ENCODE measurements around the gene NFIC. TPM values are rescaled to one million over a fixed set of nuclear protein-coding genes. Genes with fewer than 3 reads are reported as not detected.

NFIC gene
- total RNA-seq, 1 experiment from 2014 or later, result 5.8 TPM

DNA sequence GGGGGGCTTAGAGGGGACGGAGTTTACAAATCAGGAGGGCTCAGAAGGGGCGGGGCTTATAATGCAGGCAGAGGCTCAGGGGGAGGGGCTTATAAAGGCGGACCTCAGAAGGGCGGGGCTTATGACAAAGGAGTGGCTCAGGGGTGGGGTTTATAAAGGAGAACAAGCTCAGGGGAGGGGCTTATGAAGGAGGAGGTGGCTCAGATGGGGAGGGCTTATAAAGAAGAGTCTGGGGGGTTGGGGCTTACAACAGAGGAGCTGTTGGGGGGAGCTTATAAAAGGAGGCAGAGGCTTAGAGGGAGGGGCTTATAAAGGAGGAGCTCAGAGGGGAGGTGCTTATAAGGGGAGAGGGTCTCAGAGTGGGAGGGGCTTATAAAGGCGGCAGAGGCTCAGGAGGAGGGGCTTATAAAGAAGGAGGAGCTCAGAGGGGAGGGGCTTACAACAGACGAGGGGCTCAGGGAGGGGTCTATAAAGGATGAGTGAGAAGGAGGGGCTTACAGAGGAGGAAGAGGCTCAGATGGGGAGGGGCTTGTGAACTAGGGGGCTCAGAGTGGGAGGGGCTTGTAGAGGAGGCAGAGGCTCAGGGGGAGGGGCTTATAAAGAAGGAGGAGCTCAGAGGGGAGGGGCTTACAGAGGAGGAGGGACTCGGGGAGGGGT lies 112.9 kb downstream of the NFIC start:
- in situ Hi-C loops (cut with HindIII; ENCODE audit: low pct_unique_long_range_greater_than_20kb, low sequenced_read_pairs), result no loop called here
- DNase-seq (ENCODE audit: low read depth, low spot score), result peak; percentile 45

DNA sequence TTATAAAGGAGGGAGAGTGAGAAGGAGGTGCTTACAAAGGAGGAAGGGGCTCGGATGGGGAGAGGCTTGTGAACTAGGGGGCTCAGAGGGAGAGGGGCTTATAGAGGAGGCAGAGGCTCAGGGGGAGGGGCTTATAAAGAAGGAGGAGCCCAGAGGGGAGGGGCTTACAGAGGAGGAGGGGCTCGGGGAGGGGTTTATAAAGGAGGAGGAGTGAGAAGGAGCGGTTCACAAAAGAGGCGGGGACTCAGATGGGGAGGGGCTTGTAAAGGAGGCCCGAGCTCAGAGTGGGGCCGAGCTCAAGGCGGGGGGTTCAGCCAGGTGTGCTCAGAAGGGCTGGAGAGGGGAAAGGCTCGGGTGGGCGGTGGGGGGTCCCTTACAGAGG lies 113.4 kb downstream of the NFIC start:
- peak; percentile 31 for DNase-seq (ENCODE audit: low read depth, low spot score)

DNA sequence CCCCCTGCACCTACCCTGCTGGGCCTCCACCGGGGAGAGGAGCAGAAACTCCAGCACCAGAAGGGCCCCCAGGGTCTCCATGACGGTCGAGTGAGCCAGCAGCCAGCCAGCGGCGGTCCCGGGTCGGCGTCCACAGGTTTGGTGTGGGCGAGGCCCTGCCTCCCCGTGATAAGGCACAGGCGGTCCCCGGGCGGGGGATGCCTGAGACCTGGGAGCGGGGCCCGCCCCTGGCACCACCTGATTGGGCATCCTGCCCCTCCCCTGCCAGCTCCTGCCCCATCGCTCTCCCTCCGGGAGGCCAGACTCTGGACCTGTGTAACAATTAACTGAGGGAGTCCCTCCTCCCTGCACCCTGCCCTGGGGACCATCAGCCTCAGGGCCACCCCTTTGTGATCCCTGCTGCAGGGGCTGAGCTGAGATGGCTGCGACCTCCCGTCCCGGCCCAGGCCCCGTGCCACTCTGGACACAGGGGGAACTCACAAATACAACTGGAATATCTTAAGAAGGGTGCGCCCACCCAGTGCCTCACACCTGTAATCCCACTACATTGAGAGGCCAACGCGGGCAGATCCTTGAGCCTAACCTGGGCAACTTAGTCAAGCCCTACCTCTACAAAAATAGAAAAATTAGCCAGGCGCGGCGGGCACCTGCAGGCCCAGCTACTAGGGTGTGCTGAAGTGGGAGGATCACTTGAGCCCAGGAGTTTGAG lies 114.2 kb downstream of the NFIC start, which contains the start of gene SMIM24:
TSS of gene SMIM24 (minus strand) at position 143 of the 709 bp plus-strand sequence. CDS start at position 81, 62 bp downstream.
- in situ Hi-C loops (cut with HindIII; ENCODE audit: low pct_unique_long_range_greater_than_20kb, low sequenced_read_pairs), result no loop called here
- no peak for DNase-seq (ENCODE audit: low read depth, low spot score)

More for the DNA sequence above, 113.4 kb downstream of the NFIC start:
- in situ Hi-C loops (cut with HindIII; ENCODE audit: low pct_unique_long_range_greater_than_20kb, low sequenced_read_pairs), result no loop called here

DNA sequence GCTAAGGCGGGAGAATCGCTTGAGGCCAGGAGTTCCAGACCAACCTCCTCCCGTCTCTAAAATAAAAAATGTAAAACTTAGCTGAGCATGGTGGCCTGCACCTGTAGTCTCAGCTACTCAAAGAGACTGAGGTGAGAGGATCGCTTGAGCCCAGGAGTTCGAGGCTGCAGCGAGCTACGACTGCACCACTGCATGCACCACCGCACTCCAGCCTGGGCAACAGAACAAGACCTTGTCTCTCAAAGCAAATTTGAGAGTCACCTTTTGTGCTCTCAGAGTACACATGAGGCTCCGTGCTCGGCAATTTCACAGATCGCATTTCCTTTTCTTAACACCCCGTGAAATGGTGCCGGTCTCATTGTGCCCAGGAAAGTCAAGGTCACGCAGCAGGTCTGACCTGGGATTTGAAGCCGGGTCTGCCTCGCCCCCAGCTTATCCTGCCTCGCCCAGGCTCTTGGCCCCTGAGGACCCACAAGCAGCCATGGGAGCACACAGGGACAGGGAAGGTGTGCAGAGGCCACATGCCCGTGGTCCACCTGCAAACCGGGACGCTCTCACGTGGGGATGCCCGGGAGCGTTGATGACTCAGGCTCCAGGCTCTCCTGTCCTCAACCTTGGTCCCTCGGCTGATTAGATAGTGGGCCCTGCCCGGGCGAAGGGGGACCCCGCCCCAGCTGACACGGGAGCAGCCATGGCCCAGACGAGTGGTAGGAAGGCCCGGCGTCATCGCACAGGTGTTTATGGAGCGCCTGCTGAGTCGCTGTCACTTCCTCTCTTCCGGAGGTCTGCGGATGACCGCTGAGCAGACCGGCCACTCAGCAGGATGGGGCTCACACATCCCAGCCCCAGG lies 115.1 kb downstream of the NFIC start:
- no peak for DNase-seq (ENCODE audit: low read depth, low spot score)

DNA sequence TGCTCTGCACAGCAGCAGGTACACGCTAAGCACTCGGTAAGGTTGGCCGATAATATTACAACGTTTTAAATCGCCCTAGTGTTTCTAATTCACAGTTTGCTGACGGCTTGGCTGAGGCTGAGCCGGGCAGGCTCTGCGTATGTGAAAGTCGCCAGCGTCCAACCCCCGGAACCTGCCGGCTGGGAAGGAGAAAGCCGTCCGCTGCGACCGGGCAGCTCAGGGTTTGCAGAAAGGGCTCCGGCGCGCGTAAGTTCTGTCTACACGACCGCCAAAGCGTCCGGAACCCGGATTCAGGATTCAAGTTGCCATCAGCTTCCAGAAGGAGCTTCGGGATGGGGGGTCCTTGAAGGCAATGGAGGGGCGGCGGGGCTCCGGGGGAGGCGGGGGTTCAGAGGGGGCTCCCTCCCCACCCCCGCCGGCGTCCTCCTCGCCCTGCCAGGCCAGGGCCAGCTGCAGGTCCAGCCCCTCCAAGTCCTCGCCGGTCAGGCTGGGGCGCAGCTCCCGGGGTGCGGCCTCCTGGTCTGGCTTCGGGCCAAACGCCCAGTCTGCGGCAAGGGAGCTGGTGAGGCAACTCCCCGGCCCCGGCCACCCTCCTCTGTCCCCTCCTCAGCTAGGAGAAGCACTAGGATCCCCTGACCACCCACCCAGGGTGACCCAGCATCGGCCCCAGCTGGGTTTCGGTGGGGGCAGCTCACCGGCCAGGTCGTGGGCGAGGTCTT lies 116.3 kb downstream of the NFIC start:
- DNase-seq (ENCODE audit: low read depth, low spot score), result no peak
- in situ Hi-C loops (cut with HindIII; ENCODE audit: low pct_unique_long_range_greater_than_20kb, low sequenced_read_pairs), result no loop called here

More for the DNA sequence above, 115.1 kb downstream of the NFIC start:
- in situ Hi-C loops (cut with HindIII; ENCODE audit: low pct_unique_long_range_greater_than_20kb, low sequenced_read_pairs), result no loop called here

DNA sequence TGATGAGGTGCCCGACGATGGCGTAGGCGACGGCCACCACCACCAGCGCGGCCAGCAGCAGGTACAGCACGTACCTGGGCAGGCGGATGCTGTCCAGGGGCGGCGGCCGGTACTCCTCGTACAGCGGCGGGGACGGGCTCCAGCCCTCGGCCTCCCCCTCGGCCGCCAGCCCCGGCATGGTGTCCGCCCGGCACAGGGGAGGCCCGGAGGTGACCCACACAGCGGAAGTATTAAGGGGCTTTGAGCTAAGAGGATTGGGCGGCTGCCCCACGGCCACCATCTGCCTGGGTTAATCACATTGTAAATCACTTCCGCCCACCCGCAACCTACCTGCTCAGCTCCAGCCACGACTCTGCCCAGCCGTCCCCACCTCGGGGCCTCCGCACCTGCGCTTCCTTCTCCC lies 116.8 kb downstream of the NFIC start, which contains the start of gene SMIM44:
TSS of gene SMIM44 (minus strand) at position 216 of the 403 bp plus-strand sequence. CDS start at position 178, 38 bp downstream.
- in situ Hi-C loops (cut with HindIII; ENCODE audit: low pct_unique_long_range_greater_than_20kb, low sequenced_read_pairs), result no loop called here
- no peak for DNase-seq (ENCODE audit: low read depth, low spot score)

DNA sequence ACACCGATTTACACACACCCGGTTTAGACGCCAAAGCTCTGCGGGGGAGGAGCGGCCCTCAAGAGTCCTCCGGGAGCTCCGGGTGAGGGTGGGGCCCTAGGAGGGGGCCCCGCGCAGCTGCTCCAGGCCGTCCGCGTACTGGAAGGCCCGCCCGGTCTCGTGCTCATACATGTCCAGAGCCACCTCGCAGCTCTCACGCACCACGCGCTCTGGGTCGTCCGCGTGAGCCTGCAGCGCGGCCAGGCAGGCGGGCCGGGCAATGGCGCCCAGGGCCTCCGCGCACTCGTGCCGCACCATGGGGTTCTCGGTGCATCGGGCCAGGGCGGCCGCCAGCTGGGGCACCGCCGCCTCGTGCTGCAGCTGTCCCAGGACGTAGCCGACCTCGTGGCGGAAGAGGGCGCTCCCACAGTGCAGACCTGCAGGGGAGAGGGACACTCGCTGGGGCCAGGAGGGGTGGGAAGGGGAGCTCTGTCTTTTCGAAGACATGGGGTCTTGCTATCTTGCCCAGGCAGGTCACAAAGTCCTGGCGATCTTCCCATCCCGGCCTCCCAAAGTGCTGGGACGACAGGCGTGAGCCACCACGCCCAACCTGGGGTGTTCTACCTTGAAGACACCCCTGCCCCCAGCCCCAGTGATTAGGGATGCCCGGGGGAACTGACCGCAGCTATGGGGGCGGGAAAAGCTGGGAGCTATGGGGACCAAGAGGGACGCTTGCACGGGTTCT lies 125.2 kb downstream of the NFIC start:
- in situ Hi-C loops (cut with HindIII; ENCODE audit: low pct_unique_long_range_greater_than_20kb, low sequenced_read_pairs), result no loop called here
- no peak for DNase-seq (ENCODE audit: low read depth, low spot score)

DNA sequence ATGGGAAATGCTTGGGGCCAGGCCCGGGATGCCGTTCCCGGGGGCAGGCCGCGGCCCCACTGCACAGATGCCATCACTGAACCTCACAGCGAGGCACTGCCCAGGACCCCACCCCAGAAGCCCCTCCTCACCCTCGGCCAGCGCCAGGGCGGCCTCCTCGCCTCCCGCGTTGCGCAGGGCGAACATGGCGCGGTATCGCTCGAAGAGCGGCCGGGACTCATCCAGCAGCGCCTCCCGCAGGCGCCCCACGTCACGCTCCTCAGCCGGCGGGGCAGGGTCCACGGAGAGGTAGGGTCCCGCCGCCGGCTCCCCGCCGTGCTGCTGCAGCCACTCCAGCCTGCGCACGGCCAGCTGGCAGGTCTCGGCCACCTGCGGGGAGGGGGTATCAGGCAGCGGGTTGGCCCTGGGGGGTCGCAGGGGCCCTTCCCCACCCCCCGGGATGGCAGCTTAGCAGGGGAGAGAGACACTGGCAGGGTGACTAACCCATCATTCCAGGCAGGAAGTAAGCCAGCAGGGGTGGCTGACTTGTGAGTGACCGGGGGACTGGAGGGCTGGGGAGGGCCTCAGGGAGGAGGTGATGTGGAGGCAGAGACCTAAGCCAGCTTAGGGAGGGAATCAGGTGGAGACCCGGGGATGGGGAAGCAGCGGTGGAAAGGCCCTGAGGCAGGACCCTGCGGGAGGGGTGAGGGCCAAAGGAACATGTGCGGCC lies 125.9 kb downstream of the NFIC start:
- in situ Hi-C loops (cut with HindIII; ENCODE audit: low pct_unique_long_range_greater_than_20kb, low sequenced_read_pairs), result no loop called here
- no peak for DNase-seq (ENCODE audit: low read depth, low spot score)

DNA sequence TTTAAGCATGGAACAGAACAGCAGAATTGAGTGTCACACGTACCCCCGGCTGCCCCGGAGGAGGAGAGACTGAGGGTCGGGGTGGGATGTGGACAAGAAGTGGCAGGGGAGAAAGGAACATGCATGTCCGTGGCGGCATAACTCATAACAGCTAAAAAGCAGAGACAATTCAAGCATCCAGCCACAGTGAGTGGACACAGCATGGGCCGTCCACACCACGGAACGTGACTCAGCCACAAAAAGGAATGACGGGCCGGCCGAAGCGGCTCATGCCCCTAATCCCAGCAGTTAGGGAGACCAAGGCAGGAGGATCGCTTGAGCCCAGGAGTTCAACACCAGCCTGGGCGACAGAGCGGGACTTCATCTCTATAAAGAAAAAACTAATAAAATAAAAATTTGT lies 126.5 kb downstream of the NFIC start:
- no peak for DNase-seq (ENCODE audit: low read depth, low spot score)
- in situ Hi-C loops (cut with HindIII; ENCODE audit: low pct_unique_long_range_greater_than_20kb, low sequenced_read_pairs), result no loop called here

DNA sequence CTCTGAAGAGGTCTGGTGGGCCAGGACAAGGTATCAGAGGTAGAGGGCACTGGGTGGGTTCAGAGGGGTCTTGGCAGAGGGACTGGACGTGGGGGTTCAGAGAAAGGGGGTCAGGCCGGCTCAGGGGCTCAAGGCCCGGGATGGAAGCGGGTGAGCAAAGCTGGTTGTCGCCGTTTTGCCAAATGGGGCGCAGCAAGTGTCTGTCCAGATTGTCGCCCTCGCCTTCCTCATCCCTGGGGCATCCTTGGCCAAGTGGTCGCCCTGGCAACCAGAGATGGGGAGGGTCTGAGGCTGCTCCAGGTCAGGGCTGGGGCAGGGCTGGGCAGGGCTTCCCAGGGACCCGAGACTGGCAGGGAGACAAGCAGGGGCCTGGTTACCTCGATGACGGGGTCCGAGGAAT lies 127.3 kb downstream of the NFIC start:
- DNase-seq (ENCODE audit: low read depth, low spot score), result no peak
- in situ Hi-C loops (cut with HindIII; ENCODE audit: low pct_unique_long_range_greater_than_20kb, low sequenced_read_pairs), result no loop called here

DNA sequence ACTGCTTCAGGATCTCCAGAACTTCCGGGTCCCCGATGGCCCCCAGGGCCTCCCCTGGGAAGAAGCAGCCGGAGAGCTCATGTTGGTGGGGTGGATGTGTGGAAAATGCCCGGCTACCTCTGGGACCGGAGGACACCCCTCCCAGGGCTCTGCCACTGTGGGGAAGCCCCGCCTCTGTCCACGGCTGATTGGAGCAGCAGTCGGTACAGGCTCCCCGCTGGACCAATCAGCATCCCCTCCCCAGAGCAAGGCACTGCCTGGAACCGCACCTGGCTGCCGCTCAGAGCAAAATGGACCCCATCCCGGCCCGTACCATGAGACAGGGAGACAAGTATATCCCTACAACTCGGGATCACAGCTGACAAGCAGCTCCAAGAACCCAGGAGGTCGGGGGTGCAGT lies 127.7 kb downstream of the NFIC start:
- in situ Hi-C loops (cut with HindIII; ENCODE audit: low pct_unique_long_range_greater_than_20kb, low sequenced_read_pairs), result no loop called here
- DNase-seq (ENCODE audit: low read depth, low spot score), result no peak

DNA sequence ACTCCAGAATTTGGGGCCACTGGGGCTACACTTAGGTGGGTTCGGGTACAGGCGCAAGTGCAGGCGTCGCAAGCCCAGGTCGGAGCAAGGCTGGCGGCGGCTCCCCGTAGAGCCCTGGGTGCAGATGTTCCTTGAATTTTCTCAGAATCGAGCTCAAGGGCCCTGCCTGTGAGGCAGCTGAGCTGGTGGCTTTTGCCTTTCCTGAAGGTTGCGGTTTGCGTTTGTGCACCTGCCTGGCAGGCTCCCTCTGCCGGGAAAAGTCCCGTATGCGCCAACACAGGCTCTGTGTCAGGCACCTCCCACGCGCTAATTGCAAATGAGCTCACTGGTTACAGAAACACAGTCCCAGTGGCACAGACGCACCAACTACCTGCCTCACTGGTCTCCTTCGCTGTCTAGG lies 128.2 kb downstream of the NFIC start:
- DNase-seq (ENCODE audit: low read depth, low spot score), result no peak
- in situ Hi-C loops (cut with HindIII; ENCODE audit: low pct_unique_long_range_greater_than_20kb, low sequenced_read_pairs), result no loop called here

DNA sequence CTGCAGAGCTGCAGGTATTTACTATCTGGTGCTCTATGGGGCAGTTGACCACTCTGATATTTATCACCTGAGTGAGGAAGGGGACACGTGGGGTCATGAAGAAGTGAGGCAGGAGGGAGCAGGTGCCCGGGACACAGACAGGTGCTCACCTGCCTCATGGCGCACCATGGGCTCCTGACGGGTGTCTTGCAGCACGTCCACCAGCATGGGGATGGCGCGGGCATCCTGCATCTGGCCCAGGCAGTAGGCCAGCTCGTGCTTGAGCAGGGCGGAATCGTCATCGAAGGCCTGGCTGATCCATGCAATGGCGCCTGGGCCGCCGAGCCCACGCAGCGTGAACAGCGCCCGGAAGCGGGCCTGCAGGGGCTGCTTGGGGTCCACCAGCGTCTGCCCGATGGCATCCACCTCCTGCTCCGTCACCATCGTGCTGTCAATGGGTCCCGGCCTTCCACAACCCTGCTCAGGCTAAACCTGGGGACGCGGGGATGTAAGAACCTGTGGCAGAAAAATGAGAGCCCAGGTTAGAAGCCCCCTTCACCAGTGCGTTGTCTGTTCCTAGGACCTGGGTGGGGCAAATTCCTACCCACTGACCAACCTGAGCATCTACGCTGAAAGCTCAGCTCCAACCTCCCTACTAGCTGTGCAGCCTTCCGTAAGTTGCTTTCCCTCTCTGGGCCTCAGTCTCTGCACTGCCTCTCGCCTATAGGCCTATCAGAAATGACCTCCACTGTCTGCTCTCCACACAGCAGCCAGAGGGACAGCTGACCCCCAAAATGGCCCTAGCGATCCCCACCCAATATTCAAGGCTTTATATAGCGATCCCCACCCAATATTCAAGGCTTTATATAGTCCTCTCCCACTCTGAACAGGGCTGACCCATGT lies 130.2 kb downstream of the NFIC start:
- in situ Hi-C loops (cut with HindIII; ENCODE audit: low pct_unique_long_range_greater_than_20kb, low sequenced_read_pairs), result no loop called here
- DNase-seq (ENCODE audit: low read depth, low spot score), result no peak

DNA sequence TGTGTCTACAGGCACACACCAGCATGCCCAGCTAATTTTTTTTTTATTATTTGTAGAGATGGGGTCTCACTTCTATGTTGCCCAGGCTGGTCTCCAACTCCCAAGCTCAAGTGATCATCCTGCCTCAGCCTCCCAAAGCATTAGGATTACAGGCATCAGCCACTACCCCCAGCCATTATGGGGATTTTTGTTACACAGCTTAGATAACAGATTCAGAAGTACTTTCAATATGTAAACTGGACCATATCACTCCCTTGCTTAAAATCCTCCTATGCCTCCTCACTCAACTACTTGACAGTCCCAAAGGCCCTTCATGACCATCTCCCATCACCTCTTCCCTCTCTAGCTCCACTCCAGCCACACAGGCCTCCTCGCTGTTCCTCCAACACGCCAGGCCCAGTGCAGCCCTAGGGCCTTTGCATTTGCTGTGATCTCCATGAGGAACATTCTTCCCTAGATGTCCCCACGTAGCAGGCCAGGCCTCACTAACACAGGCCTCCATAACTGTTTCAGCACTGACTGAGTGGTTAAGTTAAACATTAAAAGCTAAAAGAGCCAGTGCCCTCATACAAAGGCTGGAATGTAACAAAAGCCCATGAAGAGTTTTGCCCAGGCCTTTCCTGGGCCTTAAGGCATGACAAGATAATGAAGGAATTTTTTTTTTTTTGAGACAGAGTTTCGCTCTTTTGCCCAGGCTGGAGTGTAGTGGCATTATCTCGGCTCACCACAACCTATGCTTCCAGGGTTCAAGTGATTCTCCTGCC lies 131.6 kb downstream of the NFIC start:
- in situ Hi-C loops (cut with HindIII; ENCODE audit: low pct_unique_long_range_greater_than_20kb, low sequenced_read_pairs), result no loop called here
- DNase-seq (ENCODE audit: low read depth, low spot score), result no peak

Measured in SK-MEL-5 (cell line).